Ishikawa (cell line): ENCODE data around the gene ADAM10.

ENCODE experiments used
- CEBPB ChIP-seq: IDR thresholded peaks from 2 replicates; pipeline ENCODE4 v1.6.1; 2012
- CREB1 ChIP-seq: IDR thresholded peaks from 2 replicates; pipeline ENCODE4 v1.6.1; 2012; ENCODE audit warnings: low read depth
- EGR1 ChIP-seq: IDR thresholded peaks from 2 replicates; pipeline ENCODE4 v1.6.1; 2012
- EP300 ChIP-seq: IDR thresholded peaks from 2 replicates; pipeline ENCODE4 v1.6.1; 2012; ENCODE audit warnings: borderline replicate concordance
- FOXM1 ChIP-seq: IDR thresholded peaks from 2 replicates; pipeline ENCODE4 v1.6.1; 2012; ENCODE audit warnings: low read depth, borderline replicate concordance
- MAX ChIP-seq: IDR thresholded peaks from 2 replicates; pipeline ENCODE4 v1.6.1; 2012
- NFIC ChIP-seq: IDR thresholded peaks from 2 replicates; pipeline ENCODE4 v1.6.1; 2012
- RAD21 ChIP-seq: IDR thresholded peaks from 2 replicates; pipeline ENCODE4 v1.6.1; 2012; ENCODE audit warnings: low read depth
- REST ChIP-seq: IDR thresholded peaks from 2 replicates; pipeline ENCODE4 v1.6.1; 2012; ENCODE audit warnings: low read depth, mild to moderate bottlenecking
- TAF1 ChIP-seq: IDR thresholded peaks from 2 replicates; pipeline ENCODE4 v1.6.1; 2012; ENCODE audit warnings: low read depth, mild to moderate bottlenecking
- TCF12 ChIP-seq: IDR thresholded peaks from 2 replicates; pipeline ENCODE4 v1.6.1; 2012; ENCODE audit warnings: low read depth
- TEAD4 ChIP-seq: IDR thresholded peaks from 2 replicates; pipeline ENCODE4 v1.6.1; 2012
- USF1 ChIP-seq: IDR thresholded peaks from 2 replicates; pipeline ENCODE4 v1.6.1; 2012
- YY1 ChIP-seq: IDR thresholded peaks from 2 replicates; pipeline ENCODE4 v1.6.1; 2012; ENCODE audit warnings: low read depth
- ZBTB7A ChIP-seq: IDR thresholded peaks from 2 replicates; pipeline ENCODE4 v1.6.1; 2012; ENCODE audit warnings: low read depth

The ADAM10 gene

GRCh38 chr15:58576657-58577056 is 172.8 kb downstream of the ADAM10 start:
- no peak for TF ChIP-seq USF1
- TF ChIP-seq MAX: no peak
- TF ChIP-seq TAF1: no peak
- no peak for TF ChIP-seq ZBTB7A
- TF ChIP-seq CEBPB: no peak
- TF ChIP-seq EP300: no peak
- no peak for TF ChIP-seq NFIC
- no peak for TF ChIP-seq CREB1
- no peak for TF ChIP-seq REST
- TF ChIP-seq RAD21: no peak

- no peak for TF ChIP-seq EP300
- no peak for TF ChIP-seq USF1
- TF ChIP-seq EGR1: no peak
- no peak for TF ChIP-seq ZBTB7A
- TF ChIP-seq YY1: no peak
- TF ChIP-seq REST: no peak
- TF ChIP-seq NFIC: no peak
- no peak for TF ChIP-seq CEBPB
- TF ChIP-seq RAD21: no peak
- no peak for TF ChIP-seq CREB1
- no peak for TF ChIP-seq TEAD4
- TF ChIP-seq MAX: no peak
- no peak for TF ChIP-seq FOXM1
- no peak for TF ChIP-seq TCF12
- no peak for TF ChIP-seq TAF1
Observed at GRCh38 chr15:58575045-58575786, 174.3 kb downstream of the ADAM10 start.

- TF ChIP-seq CEBPB (no peak), ZBTB7A (no peak), RAD21 (no peak)
Observed at GRCh38 chr15:58574631-58575030, 174.9 kb downstream of the ADAM10 start.

GRCh38 chr15:58573270-58573669 is 176.2 kb downstream of the ADAM10 start:
- no peak for TF ChIP-seq EP300
- TF ChIP-seq YY1: no peak
- no peak for TF ChIP-seq CEBPB
- TF ChIP-seq REST: no peak
- TF ChIP-seq RAD21: no peak
- no peak for TF ChIP-seq USF1
- TF ChIP-seq TCF12: no peak
- no peak for TF ChIP-seq ZBTB7A
- TF ChIP-seq MAX: no peak
- TF ChIP-seq EGR1: no peak
- no peak for TF ChIP-seq NFIC
- TF ChIP-seq FOXM1: no peak
- no peak for TF ChIP-seq TEAD4
- no peak for TF ChIP-seq CREB1
- no peak for TF ChIP-seq TAF1
